G401 (cell line): Measurements from ENCODE around the gene SLC51A. TPM values are rescaled to one million over a fixed set of nuclear protein-coding genes. Genes with fewer than 3 reads are reported as not detected.

Source experiments
- DNase-seq: peaks from one replicate; pipeline ENCODE4 v3.0.0-alpha.2; 2015; ENCODE audit warnings: low spot score
- in situ Hi-C: cut with HindIII; loops from 2 replicates; pipeline ENCODE4 v1.10.0; 2016; ENCODE audit warnings: low sequenced_read_pairs, mixed read lengths
- total RNA-seq: library from RNA; depleted of rRNA; stranded (reverse); fragments of >200 nt; shearing (Covaris generic); gene quantifications from 2 replicates; pipeline ENCODE4 v1.2.3, GENCODE V29; 2014; rRNA removed

The SLC51A gene
- total RNA-seq, 1 experiment from 2014 or later = not detected

GRCh38 chr3:196273655-196274054 is 57.3 kb downstream of the SLC51A start:
- in situ Hi-C loops = no loop called here
- no peak for DNase-seq

DNA sequence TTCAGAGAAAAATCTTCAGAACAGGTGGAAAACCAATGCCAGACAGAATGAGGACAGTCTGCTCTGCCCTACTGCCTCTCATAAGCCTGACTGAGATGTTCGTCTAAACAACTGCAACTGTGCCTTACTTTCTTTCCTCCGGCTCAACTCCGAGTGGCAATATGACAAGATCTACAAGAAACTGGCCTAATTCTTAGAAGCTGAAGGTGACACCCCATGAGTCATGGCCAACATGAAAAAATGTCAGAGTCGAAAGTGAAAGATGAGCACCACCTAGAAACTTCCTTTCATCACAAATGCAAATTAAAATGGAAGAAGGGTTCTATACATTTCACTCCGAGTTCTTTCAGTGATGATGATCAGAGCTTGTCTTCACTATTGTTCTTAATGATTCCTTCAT is 58.3 kb downstream of the SLC51A start:
- DNase-seq = no peak
- in situ Hi-C loops = no loop called here

GRCh38 chr3:196275126-196275525 is 58.8 kb downstream of the SLC51A start:
- DNase-seq = no peak
- in situ Hi-C loops = no loop called here

GRCh38 chr3:196280689-196281440 is 64.5 kb downstream of the SLC51A start:
- in situ Hi-C loops = no loop called here
- DNase-seq = no peak

- in situ Hi-C loops = no loop called here
- DNase-seq = no peak
Measured at GRCh38 chr3:196281962-196282361, 65.6 kb downstream of the SLC51A start.

Other genes with a start within 250 kb of the SLC51A start
- 89.1 and 129 TPM in 2 replicates for gene TFRC, start 134.4 kb upstream of the SLC51A start, total RNA-seq
- gene ZDHHC19, start 5.1 kb upstream of the SLC51A start, total RNA-seq = not detected in 2 replicates
- gene PCYT1A, start 71.2 kb downstream of the SLC51A start, total RNA-seq = 41.4 and 47.9 TPM in 2 replicates
- gene DYNLT2B, start 101.7 kb downstream of the SLC51A start, total RNA-seq = 6.6 and 8.8 TPM in 2 replicates
- gene TM4SF19, start 121.9 kb downstream of the SLC51A start, total RNA-seq = not detected in 2 replicates
- gene UBXN7, start 215.9 kb downstream of the SLC51A start, total RNA-seq = 19.0 and 22.2 TPM in 2 replicates